ENCODE results near the gene NUDCD2. TPM values are rescaled to one million over a fixed set of nuclear protein-coding genes. Genes with fewer than 3 reads are reported as not detected.

NUDCD2 gene
- total and polyA plus RNA-seq, 4 donors, result 3.8 to 25.0 (median 11.6) TPM

- no peaks in the 10 kb centered on the region for H3K27me3 ChIP-seq (ENCODE audit: control insufficient read depth in 3 of 3, insufficient read depth in 3 of 3, low read length in 2 of 3)
- DNase-seq, result no peak
- no peak overlapping the region for H3K4me3 ChIP-seq
- no peaks in the 10 kb centered on the region for H3K36me3 ChIP-seq (ENCODE audit: control insufficient read depth in 4 of 4, insufficient read depth in 4 of 4, low read length in 4 of 4)
- no peaks in the 10 kb centered on the region for H3K4me1 ChIP-seq (ENCODE audit: control insufficient read depth in 5 of 5, insufficient read depth in 5 of 5, low read length in 5 of 5)
- no peak overlapping the region for H3K27ac ChIP-seq (ENCODE audit: low read depth in 1 of 2, low read length in 1 of 2)
- no peak for ATAC-seq (ENCODE audit: insufficient read depth, low FRiP score)
- H3K9ac ChIP-seq (ENCODE audit: insufficient read depth in 1 of 2, low read length in 2 of 2), result no peak overlapping the region
- 71 to 80% methylated on average over 4 of the region's 4 CpGs for WGBS, 2 donors
- TF ChIP-seq CTCF (IDR thresholded peaks at IDR 0.05; ENCODE audit: control extremely low read depth, extremely low read depth), result no peak
- no peaks in the 10 kb centered on the region for H3K9me3 ChIP-seq (ENCODE audit: control insufficient read depth in 4 of 4, insufficient read depth in 3 of 4, low read length in 3 of 4)
Measured at GRCh38 chr5:163467682-163468081, 7.8 kb upstream of the NUDCD2 start.

- no peak for TF ChIP-seq CTCF (IDR thresholded peaks at IDR 0.05; ENCODE audit: control extremely low read depth, extremely low read depth)
- DNase-seq (no peak), ATAC-seq (ENCODE audit: insufficient read depth, low FRiP score) (no peak)
- no peak overlapping the region for H3K27ac ChIP-seq (ENCODE audit: low read depth in 1 of 2, low read length in 1 of 2)
- H3K9ac ChIP-seq (ENCODE audit: insufficient read depth in 1 of 2, low read length in 2 of 2), result no peak overlapping the region
- H3K9me3 ChIP-seq (ENCODE audit: control insufficient read depth in 4 of 4, insufficient read depth in 3 of 4, low read length in 3 of 4), result no peaks in the 10 kb centered on the region
- H3K4me1 ChIP-seq (ENCODE audit: control insufficient read depth in 5 of 5, insufficient read depth in 5 of 5, low read length in 5 of 5), result peaks cover 0 to 14% (median 2%) of the 10 kb centered on the region in 5 donors
- H3K4me3 ChIP-seq, result no peak overlapping the region
- no peaks in the 10 kb centered on the region for H3K36me3 ChIP-seq (ENCODE audit: control insufficient read depth in 4 of 4, insufficient read depth in 4 of 4, low read length in 4 of 4)
- H3K27me3 ChIP-seq (ENCODE audit: control insufficient read depth in 3 of 3, insufficient read depth in 3 of 3, low read length in 2 of 3), result no peaks in the 10 kb centered on the region
Measured at GRCh38 chr5:163463063-163463435, 3.1 kb upstream of the NUDCD2 start.

- Histone ChIP-seq H3K27me3 (ENCODE audit: control insufficient read depth in 3 of 3, insufficient read depth in 3 of 3, low read length in 2 of 3) (no peaks in the 10 kb centered on the region), H3K9me3 (ENCODE audit: control insufficient read depth in 4 of 4, insufficient read depth in 3 of 4, low read length in 3 of 4) (no peaks in the 10 kb centered on the region), H3K9ac (ENCODE audit: insufficient read depth in 1 of 2, low read length in 2 of 2) (peak within 1 kb of the TSS; percentile 85 to 99), H3K27ac (ENCODE audit: low read depth in 1 of 2, low read length in 1 of 2) (peak within 1 kb of the TSS; percentile 91 to 99), H3K4me3 (peak within 1 kb of the TSS; percentile 65), H3K4me1 (ENCODE audit: control insufficient read depth in 5 of 5, insufficient read depth in 5 of 5, low read length in 5 of 5) (peaks cover 0 to 14% (median 2%) of the 10 kb centered on the region in 5 donors), H3K36me3 (ENCODE audit: control insufficient read depth in 4 of 4, insufficient read depth in 4 of 4, low read length in 4 of 4) (peaks cover 0 to 7% (median 2%) of the 10 kb centered on the region in 4 donors)
- WGBS, 2 donors, result 0 to 1% methylated on average over 23 of the region's 23 CpGs
- no peak for TF ChIP-seq CTCF (IDR thresholded peaks at IDR 0.05; ENCODE audit: control extremely low read depth, extremely low read depth)
- DNase-seq, result peak in 2 of 3 donors; percentile 66 to 80
- ATAC-seq (ENCODE audit: insufficient read depth, low FRiP score), result no peak
Measured at GRCh38 chr5:163460562-163461171, 765 bp upstream of the NUDCD2 start, which contains the start of gene HMMR. Gene HMMR (plus strand): TSS chr5:163460632. CDS start chr5:163460693, 61 bp downstream.

GRCh38 chr5:163459462-163459818 is 462 bp downstream of the NUDCD2 start:
- Histone ChIP-seq H3K4me3 (peak overlapping the region; percentile 51), H3K9ac (ENCODE audit: insufficient read depth in 1 of 2, low read length in 2 of 2) (peak overlapping the region; percentile 85 to 99), H3K27me3 (ENCODE audit: control insufficient read depth in 3 of 3, insufficient read depth in 3 of 3, low read length in 2 of 3) (no peaks in the 10 kb centered on the region), H3K36me3 (ENCODE audit: control insufficient read depth in 4 of 4, insufficient read depth in 4 of 4, low read length in 4 of 4) (peaks cover 0 to 12% (median 6%) of the 10 kb centered on the region in 4 donors), H3K27ac (ENCODE audit: low read depth in 1 of 2, low read length in 1 of 2) (peak overlapping the region; percentile 91 to 99), H3K9me3 (ENCODE audit: control insufficient read depth in 4 of 4, insufficient read depth in 3 of 4, low read length in 3 of 4) (no peaks in the 10 kb centered on the region), H3K4me1 (ENCODE audit: control insufficient read depth in 5 of 5, insufficient read depth in 5 of 5, low read length in 5 of 5) (peaks cover 0 to 14% (median 2%) of the 10 kb centered on the region in 5 donors)
- WGBS, 2 donors, result 0% methylated on average over 12 of the region's 12 CpGs
- TF ChIP-seq CTCF (IDR thresholded peaks at IDR 0.05; ENCODE audit: control extremely low read depth, extremely low read depth), result no peak
- DNase-seq (no peak), ATAC-seq (ENCODE audit: insufficient read depth, low FRiP score) (no peak)

Data from lung (tissue), 12 donors.